ENCODE measurements around the gene DUSP8.

The DUSP8 gene

DNA sequence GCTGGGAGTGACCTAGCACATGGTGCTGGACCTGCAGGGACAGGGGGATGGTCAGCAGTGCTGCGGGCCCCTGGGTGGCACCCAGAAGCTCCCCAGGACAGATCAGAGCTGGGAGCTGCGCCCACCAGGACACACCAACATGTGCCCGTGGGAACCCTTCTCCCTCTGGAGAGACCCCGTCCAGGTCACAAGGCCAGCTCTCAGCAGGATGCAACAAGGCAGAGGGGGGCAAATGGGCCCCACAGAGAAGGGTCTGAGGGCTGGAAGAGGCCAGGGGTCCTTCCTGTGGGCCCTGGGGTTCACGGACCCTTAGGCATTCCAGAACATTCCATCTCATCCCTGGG lies 6.2 kb downstream of the DUSP8 start:
- H3K27me3 ChIP-seq (ENCODE audit: control insufficient read depth in 3 of 3, insufficient read depth in 3 of 3, low read depth in 1 of 3, low read length in 3 of 3), result peaks cover 0 to 56% (median 7%) of the 10 kb centered on the region in 3 experiments
- H2BK5ac ChIP-seq (ENCODE audit: low read length), result no peak overlapping the region
- H3K4me3 ChIP-seq (ENCODE audit: low read length in 2 of 2), result no peak overlapping the region
- no peak overlapping the region for H3K14ac ChIP-seq (ENCODE audit: low read length)
- no peak overlapping the region for H3K4me2 ChIP-seq (ENCODE audit: insufficient read depth, low read length, poor library complexity, severe bottlenecking)
- H3K27ac ChIP-seq (replicated peaks; ENCODE audit: low read length), result no peak overlapping the region
- no peak overlapping the region for H2BK12ac ChIP-seq (ENCODE audit: low read length)
- peaks cover 0 to 7% of the 10 kb centered on the region in 2 donors for H3K36me3 ChIP-seq (replicated peaks in 1 of 2; ENCODE audit: control insufficient read depth in 2 of 2, insufficient read depth in 2 of 2, low read length in 2 of 2)
- no peak overlapping the region for H2BK15ac ChIP-seq (ENCODE audit: low read length)
- H2AK5ac ChIP-seq (ENCODE audit: low read depth, low read length), result peak overlapping the region; percentile 90
- WGBS, 2 donors (ENCODE audit: extremely low coverage in 2 of 2, insufficient read length in 2 of 2, insufficient replicate concordance in 1 of 2), result no CpG with 5 or more reads among the region's 5 CpGs
- H3K23ac ChIP-seq (ENCODE audit: low read depth, low read length, poor library complexity), result no peak overlapping the region
- H3K79me1 ChIP-seq (ENCODE audit: low read depth, low read length), result peaks cover 5% of the 10 kb centered on the region
- peak overlapping the region; percentile 3 for H3K18ac ChIP-seq (ENCODE audit: low read length)
- H3K9ac ChIP-seq (ENCODE audit: low read depth, low read length, poor library complexity), result no peak overlapping the region
- DNase-seq (ENCODE audit: low spot score), result no peak
- H2BK120ac ChIP-seq (ENCODE audit: low read depth, low read length), result no peak overlapping the region
- H4K8ac ChIP-seq (ENCODE audit: low read depth, low read length), result no peak overlapping the region
- no peak overlapping the region for H4K91ac ChIP-seq (ENCODE audit: low read depth, low read length, poor library complexity)
- H3K4ac ChIP-seq (ENCODE audit: low read length), result no peak overlapping the region
- peaks cover 19 to 27% of the 10 kb centered on the region in 2 donors for H3K4me1 ChIP-seq (ENCODE audit: control insufficient read depth in 2 of 2, insufficient read depth in 1 of 2, low read depth in 1 of 2, low read length in 2 of 2)
- H2AFZ ChIP-seq (ENCODE audit: low read length), result no peak overlapping the region
- H3K9me3 ChIP-seq (replicated peaks in 1 of 2; ENCODE audit: control insufficient read depth in 2 of 2, insufficient read depth in 1 of 2, low read depth in 1 of 2, low read length in 2 of 2), result peaks cover 0 to 3% of the 10 kb centered on the region in 2 donors

DNA sequence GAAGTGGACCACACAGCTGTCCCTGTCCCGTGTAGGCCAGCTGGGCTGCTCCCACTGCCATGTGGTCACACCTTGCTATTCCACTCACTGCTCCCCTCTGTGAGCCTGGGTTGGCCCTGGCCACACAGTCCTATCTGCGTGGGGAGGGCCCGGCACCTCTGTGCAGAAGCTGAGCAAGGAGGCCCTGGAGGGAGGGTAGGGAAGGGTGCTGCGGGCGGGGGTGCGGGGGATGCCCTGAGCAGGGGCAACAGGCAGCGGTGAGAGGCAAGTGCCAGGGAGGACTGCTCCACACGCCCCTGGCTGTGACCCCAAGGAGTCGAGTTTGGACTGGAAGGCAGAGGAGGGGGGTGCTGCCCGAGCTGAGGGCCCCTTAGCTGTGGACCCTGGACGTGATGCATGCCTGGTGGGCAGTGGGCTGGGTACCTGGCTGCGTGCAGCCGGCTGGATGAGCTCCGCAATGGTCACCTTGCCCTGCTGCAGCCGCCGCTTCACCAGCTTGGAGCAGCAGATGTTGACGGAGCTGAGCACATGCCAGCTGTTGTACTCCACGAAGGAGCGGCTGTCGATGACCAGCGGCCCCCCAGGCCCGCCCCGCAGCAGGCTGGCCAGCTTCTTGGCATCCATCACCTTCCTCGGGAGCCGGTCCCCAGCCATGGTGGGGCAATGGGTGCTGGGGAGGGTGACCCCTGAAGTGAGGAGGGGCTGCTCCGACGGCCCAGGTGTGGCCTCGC lies 6.7 kb downstream of the DUSP8 start:
- peak overlapping the region; percentile 17 for H3K14ac ChIP-seq (ENCODE audit: low read length)
- no peak overlapping the region for H4K91ac ChIP-seq (ENCODE audit: low read depth, low read length, poor library complexity)
- H3K27ac ChIP-seq (replicated peaks; ENCODE audit: low read length), result no peak overlapping the region
- no peak overlapping the region for H3K4me2 ChIP-seq (ENCODE audit: insufficient read depth, low read length, poor library complexity, severe bottlenecking)
- H3K79me1 ChIP-seq (ENCODE audit: low read depth, low read length), result peaks cover 5% of the 10 kb centered on the region
- H2AK5ac ChIP-seq (ENCODE audit: low read depth, low read length), result peak overlapping the region; percentile 94
- DNase-seq (ENCODE audit: low spot score), result no peak
- H3K23ac ChIP-seq (ENCODE audit: low read depth, low read length, poor library complexity), result peak overlapping the region; percentile 52
- H3K9ac ChIP-seq (ENCODE audit: low read depth, low read length, poor library complexity), result no peak overlapping the region
- peak overlapping the region; percentile 90 for H3K18ac ChIP-seq (ENCODE audit: low read length)
- H2AFZ ChIP-seq (ENCODE audit: low read length), result no peak overlapping the region
- H2BK120ac ChIP-seq (ENCODE audit: low read depth, low read length), result no peak overlapping the region
- H2BK5ac ChIP-seq (ENCODE audit: low read length), result no peak overlapping the region
- no peak overlapping the region for H2BK12ac ChIP-seq (ENCODE audit: low read length)
- H2BK15ac ChIP-seq (ENCODE audit: low read length), result no peak overlapping the region
- H3K36me3 ChIP-seq (replicated peaks in 1 of 2; ENCODE audit: control insufficient read depth in 2 of 2, insufficient read depth in 2 of 2, low read length in 2 of 2), result peaks cover 0 to 7% of the 10 kb centered on the region in 2 donors
- no peak overlapping the region for H4K8ac ChIP-seq (ENCODE audit: low read depth, low read length)
- peaks cover 0 to 3% of the 10 kb centered on the region in 2 donors for H3K9me3 ChIP-seq (replicated peaks in 1 of 2; ENCODE audit: control insufficient read depth in 2 of 2, insufficient read depth in 1 of 2, low read depth in 1 of 2, low read length in 2 of 2)
- no peak overlapping the region for H3K4ac ChIP-seq (ENCODE audit: low read length)
- H3K27me3 ChIP-seq (ENCODE audit: control insufficient read depth in 3 of 3, insufficient read depth in 3 of 3, low read depth in 1 of 3, low read length in 3 of 3), result peaks cover 0 to 54% (median 7%) of the 10 kb centered on the region in 3 experiments
- no peak overlapping the region for H3K4me3 ChIP-seq (ENCODE audit: low read length in 2 of 2)
- WGBS, 2 donors (ENCODE audit: extremely low coverage in 2 of 2, insufficient read length in 2 of 2, insufficient replicate concordance in 1 of 2), result no CpG with 5 or more reads among the region's 28 CpGs
- H3K4me1 ChIP-seq (ENCODE audit: control insufficient read depth in 2 of 2, insufficient read depth in 1 of 2, low read depth in 1 of 2, low read length in 2 of 2), result peaks cover 17 to 24% of the 10 kb centered on the region in 2 donors

DNA sequence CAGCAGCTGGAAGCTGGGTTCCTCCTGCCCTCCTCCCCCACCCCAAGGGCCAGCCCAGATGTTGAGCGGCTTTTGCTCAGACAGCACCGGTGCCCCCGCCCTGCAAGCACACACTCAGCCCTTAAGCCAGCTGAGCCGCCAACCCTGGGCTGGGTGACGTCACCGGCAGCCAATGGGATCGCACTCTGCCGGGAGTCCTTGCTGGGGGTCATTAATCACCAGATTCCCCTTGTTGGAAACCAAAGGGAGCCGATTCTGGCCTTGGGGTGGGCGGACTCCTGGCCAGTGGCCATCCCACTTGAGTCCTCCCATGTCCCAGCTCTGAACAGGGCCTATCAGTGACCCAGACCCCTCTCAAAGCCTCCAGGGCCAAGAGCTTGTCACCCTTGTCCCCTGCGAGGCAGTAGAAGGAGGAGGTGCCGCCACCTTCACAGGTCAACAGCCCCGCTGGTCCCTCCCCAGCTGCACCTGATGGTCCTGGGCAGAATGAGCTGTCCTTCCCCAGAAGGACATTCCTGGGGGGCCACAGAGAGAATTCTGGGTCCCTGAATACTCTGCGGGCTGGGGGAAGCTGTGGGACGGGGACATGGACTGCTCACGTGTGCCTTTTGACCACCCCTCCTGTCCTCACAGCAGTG lies 7.4 kb downstream of the DUSP8 start:
- H3K9me3 ChIP-seq (replicated peaks in 1 of 2; ENCODE audit: control insufficient read depth in 2 of 2, insufficient read depth in 1 of 2, low read depth in 1 of 2, low read length in 2 of 2), result peaks cover 0 to 3% of the 10 kb centered on the region in 2 donors
- peaks cover 0 to 53% (median 6%) of the 10 kb centered on the region in 3 experiments for H3K27me3 ChIP-seq (ENCODE audit: control insufficient read depth in 3 of 3, insufficient read depth in 3 of 3, low read depth in 1 of 3, low read length in 3 of 3)
- H3K18ac ChIP-seq (ENCODE audit: low read length), result peak overlapping the region; percentile 90
- H2AFZ ChIP-seq (ENCODE audit: low read length), result no peak overlapping the region
- H3K4ac ChIP-seq (ENCODE audit: low read length), result no peak overlapping the region
- H3K23ac ChIP-seq (ENCODE audit: low read depth, low read length, poor library complexity), result peak overlapping the region; percentile 67
- H3K79me1 ChIP-seq (ENCODE audit: low read depth, low read length), result peaks cover 5% of the 10 kb centered on the region
- H2BK15ac ChIP-seq (ENCODE audit: low read length), result no peak overlapping the region
- H3K4me3 ChIP-seq (ENCODE audit: low read length in 2 of 2), result no peak overlapping the region
- no peak overlapping the region for H2BK12ac ChIP-seq (ENCODE audit: low read length)
- peak; percentile 56 for DNase-seq (ENCODE audit: low spot score)
- no peak overlapping the region for H4K91ac ChIP-seq (ENCODE audit: low read depth, low read length, poor library complexity)
- WGBS, 2 donors (ENCODE audit: extremely low coverage in 2 of 2, insufficient read length in 2 of 2, insufficient replicate concordance in 1 of 2), result no CpG with 5 or more reads among the region's 16 CpGs
- H2BK5ac ChIP-seq (ENCODE audit: low read length), result no peak overlapping the region
- no peak overlapping the region for H3K27ac ChIP-seq (replicated peaks; ENCODE audit: low read length)
- H3K36me3 ChIP-seq (replicated peaks in 1 of 2; ENCODE audit: control insufficient read depth in 2 of 2, insufficient read depth in 2 of 2, low read length in 2 of 2), result peaks cover 0 to 7% of the 10 kb centered on the region in 2 donors
- H3K9ac ChIP-seq (ENCODE audit: low read depth, low read length, poor library complexity), result peak overlapping the region; percentile 16
- H3K14ac ChIP-seq (ENCODE audit: low read length), result no peak overlapping the region
- H3K4me1 ChIP-seq (ENCODE audit: control insufficient read depth in 2 of 2, insufficient read depth in 1 of 2, low read depth in 1 of 2, low read length in 2 of 2), result peaks cover 17 to 23% of the 10 kb centered on the region in 2 donors
- H3K4me2 ChIP-seq (ENCODE audit: insufficient read depth, low read length, poor library complexity, severe bottlenecking), result peak overlapping the region; percentile 19
- H2AK5ac ChIP-seq (ENCODE audit: low read depth, low read length), result peak overlapping the region; percentile 94
- H4K8ac ChIP-seq (ENCODE audit: low read depth, low read length), result no peak overlapping the region
- no peak overlapping the region for H2BK120ac ChIP-seq (ENCODE audit: low read depth, low read length)
